IPS DF 19.7 (cell line): Measurements from ENCODE around the gene CHMP4B.
A peak's percentile ranks its signal among the peaks of the same experiment; 100 is the strongest.

Experiments
- DNase-seq: peaks from one replicate; pipeline ENCODE4 v3.0.0-alpha.2; 2013; ENCODE audit warnings: low read depth, low spot score

CHMP4B gene, protein sequence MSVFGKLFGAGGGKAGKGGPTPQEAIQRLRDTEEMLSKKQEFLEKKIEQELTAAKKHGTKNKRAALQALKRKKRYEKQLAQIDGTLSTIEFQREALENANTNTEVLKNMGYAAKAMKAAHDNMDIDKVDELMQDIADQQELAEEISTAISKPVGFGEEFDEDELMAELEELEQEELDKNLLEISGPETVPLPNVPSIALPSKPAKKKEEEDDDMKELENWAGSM

DNA sequence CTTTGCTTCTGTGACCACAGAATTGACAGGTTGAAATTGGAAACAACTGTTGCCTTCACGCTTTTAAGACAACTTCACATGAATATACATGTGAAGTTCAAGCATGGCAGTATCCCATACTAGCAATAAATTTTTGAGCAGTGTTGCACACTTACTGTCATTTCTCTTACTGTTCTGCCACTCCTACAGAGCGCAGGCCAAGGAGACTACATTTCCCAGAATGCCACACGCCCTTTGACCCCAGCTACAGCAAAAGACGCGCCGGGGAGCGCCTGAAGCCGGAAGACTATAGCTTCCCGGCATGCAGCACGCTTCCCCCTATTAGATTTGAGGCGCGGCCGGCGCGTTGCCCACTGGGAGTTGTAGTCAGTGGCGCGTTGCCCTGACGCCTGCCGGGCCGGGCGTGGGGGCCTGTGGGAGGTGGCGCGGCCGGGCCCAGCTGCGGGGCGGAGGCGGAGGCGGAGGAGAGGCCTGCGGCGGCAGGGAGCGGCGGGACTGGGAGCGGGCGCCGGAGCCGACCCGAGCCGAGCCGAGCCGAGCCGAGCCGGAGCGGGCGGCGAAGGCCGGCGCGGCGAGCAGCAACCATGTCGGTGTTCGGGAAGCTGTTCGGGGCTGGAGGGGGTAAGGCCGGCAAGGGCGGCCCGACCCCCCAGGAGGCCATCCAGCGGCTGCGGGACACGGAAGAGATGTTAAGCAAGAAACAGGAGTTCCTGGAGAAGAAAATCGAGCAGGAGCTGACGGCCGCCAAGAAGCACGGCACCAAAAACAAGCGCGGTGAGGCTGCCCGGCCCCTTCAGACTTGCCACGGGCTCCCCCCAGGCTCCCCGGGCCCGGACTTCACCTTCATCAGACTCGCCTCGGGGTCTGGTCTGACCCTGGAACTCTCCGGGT lies at the start of gene CHMP4B:
TSS of gene CHMP4B (plus strand) at position 464 of the 891 bp plus-strand sequence. CDS start at position 585, 121 bp downstream.
- peak; percentile 85 for DNase-seq

DNA sequence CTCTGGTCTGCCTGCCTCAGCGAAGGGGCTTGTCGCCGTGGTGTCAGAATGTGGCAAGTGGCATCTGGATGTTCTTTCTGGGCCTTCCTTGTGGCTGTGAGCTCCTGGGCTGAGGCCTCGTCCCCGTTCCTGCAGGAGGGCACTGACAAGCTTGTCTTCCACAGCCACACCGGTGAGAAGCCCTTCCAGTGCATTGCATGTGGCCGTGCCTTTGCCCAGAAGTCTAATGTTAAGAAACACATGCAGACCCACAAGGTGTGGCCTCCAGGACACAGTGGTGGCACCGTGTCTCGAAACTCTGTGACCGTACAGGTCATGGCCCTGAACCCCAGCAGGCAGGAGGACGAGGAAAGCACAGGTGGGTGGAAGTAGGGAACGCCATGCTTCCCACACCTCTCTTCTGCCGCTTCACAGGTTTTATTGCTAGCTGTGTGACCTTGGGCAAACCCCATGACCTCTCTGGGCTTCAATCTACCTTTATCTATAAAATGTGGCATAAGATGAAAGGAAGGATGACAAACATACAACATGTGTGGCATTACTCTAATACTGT lies 49.4 kb upstream of the CHMP4B start:
- no peak for DNase-seq

DNA sequence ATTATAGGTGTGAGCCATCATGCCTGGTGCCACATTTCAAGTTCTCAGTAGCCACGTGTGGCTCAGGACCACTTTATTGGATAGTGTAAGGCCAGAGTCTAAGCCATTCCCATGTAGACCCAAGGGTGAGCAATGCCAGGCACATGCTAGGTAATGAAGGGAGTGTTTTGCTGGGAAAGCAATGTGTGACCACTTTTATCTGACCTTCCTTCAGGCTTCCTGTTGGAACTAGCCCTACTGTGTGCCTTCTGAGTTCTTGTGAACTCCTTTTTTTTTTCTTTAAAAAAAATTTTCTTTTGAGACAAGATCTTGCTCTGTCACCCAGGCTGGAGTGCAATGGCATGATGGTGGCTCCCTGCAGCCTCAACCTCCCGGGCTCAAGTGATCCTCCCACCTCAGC lies 46.0 kb upstream of the CHMP4B start:
- no peak for DNase-seq

DNA sequence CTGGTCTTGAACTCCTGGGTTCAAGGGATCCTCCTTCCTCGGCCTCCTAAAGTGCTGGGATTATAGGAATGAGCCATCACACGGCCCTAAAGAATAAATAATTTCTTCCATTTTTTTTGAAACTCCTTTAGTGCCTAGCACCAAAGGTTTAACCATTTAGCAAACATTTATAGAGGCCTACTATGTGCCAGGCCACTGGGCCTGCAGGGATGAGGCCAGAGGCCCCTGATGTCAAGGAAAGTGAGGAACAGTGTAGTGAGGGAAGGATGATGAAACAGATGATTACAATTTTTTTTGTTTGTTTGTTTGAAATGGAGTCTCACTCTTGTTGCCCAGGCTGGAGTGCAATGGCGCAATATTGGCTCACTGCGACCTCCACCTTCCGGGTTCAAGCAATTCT lies 45.6 kb upstream of the CHMP4B start:
- no peak for DNase-seq

DNA sequence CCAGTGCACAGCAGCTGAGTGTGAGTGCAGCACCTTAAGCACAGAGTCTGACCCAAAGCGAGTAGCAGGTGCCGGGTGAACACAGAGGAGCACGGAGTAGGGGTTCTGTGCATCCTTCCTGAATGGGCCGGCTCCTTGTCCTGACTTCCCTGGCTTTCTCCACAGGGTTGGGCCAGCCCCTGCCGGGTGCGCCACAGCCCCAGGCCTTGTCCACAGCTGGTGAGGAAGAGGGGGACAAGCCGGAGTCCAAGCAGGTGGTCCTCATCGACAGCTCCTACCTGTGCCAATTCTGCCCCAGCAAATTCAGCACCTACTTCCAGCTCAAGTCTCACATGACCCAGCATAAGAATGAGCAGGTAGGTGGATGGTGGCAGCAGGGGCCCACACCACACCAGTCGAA lies 44.5 kb upstream of the CHMP4B start:
- DNase-seq, result no peak

DNA sequence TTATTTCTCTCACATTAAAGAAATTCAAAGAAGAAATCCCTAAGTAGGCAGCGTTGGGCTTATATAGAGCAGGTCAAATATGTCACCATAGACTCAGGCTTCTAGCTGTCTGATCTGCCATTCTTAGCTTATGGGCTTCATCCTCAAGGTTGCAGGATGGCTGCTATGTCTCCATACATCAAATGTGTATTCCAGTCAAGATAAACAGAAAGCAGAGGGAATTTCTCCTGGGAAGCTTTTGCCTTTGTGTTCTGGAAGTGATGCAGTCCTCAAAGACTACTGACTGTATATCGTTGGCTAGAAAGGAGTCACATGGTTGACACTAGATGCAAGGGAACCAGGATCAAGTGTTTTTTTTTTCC lies 43.4 kb upstream of the CHMP4B start:
- no peak for DNase-seq

DNA sequence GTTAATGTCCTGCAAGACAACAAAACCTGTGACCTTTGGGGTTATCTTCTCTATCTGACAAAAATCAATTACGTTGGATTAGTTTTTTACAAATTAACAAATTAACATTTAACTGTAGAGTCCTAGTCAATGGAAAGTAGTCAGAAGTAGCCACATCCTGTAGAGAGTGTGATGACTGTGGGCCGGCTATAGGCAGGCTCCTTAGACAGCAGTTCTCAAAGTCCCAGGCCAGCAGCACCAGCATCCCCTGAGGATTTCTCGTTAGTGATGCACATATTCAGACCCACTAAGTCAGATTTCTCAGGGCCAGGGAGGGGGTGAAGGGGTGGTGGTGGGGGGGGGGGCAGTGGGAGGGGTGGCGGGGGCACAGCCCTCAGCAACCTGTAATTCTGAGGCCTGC lies 42.1 kb upstream of the CHMP4B start:
- DNase-seq, result no peak

DNA sequence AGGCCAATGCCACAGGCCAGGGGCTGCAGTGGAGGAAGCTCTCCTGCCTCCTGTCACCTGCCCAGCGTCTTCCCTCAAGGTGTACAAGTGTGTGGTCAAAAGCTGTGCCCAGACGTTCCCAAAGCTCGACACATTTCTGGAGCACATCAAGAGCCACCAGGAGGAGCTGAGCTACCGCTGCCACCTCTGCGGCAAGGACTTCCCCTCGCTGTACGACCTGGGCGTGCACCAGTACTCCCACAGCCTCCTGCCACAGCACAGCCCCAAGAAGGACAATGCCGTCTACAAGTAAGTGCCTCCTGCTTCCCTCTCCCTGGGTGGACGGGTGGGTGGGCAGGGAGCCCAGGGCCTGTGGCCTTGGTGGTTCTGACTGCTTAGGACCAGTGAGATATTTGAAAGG lies 41.1 kb upstream of the CHMP4B start:
- no peak for DNase-seq

DNA sequence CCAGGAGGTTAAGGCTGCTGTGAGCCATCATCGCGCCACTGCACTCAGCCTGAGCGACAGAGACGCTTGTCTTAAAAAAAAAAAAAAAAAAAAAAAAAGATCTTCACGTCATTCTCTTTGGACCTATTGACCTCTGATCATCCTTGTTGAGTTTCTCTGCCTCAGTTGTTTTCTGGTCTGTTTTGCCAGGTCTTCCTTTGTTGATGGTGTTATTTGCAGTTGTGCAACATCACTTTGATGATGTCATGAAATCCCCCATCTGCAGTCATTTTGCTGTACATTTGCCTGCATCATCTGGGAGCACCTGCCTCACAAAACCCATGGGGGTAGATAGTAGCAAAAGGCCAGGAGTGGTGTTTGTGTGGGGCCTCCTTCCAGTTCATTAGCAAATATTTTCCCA lies 39.2 kb upstream of the CHMP4B start:
- no peak for DNase-seq

DNA sequence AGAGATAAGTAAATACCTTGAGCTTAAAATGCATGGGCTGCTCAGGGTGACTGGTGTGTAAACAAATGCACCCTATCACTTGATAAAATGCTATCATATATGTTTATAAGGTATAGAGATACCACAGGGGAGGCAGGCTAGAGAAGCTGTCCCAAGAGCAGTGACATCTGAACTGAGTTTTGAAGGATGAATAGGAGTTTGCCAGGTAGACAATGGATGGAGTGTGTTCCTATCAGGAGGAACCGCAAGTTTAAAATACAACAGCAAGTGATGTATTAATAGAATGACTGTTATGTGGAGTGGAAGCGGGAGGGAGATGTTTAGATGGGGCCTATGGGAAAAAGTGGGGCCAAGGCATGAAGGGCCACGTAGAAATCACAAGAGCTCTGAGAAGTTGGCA lies 38.7 kb upstream of the CHMP4B start:
- DNase-seq, result no peak

DNA sequence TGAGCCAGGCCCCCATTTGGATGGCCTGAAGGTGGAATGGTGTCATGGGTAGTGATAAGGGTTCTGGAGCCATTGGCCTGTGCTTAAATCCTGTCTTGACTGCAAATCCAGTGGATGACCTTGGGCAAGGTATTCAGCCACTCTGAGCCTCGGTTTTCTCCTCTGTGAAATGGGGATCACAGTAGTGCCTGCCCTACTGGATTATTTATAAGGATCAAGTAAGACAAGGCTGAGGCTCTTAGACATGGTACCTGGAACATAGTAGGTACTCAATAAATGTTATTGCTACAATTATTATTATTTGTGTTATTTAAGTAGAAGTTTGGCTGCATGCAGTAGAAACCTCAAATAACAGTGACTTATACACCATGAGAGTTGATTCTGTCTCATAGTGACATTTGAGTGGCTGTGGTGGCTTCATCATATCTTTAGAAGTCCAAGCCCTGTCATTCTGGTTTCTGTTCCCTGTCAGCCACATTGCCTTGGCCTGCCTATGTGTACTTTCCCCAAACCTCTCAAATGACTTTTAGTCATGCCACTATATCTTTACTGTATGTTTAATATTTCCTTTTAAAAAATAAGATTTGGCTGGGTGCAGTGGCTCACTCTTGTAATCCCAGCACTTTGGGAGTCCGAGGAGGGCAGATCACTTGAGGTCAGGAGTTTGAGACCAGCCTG lies 37.6 kb upstream of the CHMP4B start:
- no peak for DNase-seq

DNA sequence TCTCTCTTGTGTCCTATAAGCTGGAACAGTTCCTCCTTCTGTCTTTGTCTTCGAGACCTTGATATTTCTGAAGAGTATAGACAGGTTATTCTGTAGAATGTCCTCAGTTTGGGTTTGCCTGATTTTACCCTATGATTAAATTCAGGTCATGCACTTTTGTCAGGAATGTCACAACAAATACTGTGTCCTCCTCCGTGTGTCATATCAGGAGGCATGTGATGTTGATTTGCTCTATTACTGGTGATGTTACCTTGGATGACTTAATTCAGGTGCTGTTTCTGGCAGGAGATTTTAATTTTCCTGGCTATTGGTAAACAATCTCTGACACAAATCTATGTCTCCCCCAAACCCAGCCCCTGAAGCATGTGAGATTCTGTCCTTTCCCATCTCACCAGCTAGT lies 33.3 kb upstream of the CHMP4B start:
- no peak for DNase-seq

DNA sequence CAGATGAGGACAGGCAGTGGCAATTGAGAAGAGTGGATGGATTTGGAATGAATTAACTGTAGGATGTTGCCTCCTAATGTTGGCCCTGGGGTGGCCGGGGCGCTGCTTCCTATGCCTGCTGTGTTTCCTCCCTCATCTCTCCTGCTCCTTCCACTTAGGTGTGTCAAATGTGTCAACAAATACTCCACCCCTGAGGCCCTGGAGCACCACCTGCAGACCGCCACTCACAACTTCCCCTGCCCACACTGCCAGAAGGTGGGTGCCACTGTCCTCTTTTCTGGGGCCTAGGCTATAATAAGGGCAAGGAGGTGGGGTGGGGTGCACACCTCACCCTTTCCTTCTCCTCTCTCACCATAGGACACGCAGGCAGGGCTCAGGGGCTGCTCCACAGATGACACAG lies 30.0 kb upstream of the CHMP4B start:
- DNase-seq, result no peak

DNA sequence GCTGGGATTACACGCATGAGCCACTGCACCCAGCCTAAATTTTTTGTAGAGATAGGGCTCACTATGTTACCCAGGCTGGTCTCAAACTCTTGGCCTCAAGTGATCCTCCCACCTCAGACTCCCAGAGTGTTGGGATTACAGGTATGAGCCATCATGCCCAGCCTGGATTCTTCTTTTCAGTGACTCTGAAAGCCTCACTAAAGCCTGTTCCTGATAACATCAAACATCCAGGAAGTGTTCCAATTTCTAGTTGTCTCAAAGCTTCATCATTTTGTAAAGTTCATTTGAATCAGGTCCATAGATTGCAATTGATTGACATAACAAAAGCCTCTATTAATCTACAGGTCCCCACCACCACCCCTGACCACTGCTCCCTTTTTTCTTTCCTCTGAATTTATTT lies 29.2 kb upstream of the CHMP4B start:
- no peak for DNase-seq

DNA sequence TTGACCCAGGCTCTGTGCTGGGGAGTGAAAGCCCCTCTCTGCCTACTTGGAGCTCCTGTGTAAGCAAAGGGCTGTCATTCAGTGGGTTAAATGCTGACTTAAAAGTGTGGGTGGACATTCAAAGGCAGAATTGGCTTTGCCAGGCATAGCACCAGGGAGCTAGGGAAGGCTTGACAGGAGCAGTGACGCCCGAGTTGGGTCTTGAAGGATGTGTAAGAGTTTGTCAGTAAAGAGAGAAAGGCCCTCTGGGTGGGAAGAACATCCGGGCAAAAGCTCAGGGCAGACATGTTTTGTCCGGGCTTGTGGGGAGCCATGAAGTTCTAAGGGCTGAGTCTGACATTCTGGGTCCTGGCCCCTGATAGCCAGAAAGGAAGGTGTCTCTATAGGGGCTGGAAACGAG lies 27.9 kb upstream of the CHMP4B start:
- no peak for DNase-seq

DNA sequence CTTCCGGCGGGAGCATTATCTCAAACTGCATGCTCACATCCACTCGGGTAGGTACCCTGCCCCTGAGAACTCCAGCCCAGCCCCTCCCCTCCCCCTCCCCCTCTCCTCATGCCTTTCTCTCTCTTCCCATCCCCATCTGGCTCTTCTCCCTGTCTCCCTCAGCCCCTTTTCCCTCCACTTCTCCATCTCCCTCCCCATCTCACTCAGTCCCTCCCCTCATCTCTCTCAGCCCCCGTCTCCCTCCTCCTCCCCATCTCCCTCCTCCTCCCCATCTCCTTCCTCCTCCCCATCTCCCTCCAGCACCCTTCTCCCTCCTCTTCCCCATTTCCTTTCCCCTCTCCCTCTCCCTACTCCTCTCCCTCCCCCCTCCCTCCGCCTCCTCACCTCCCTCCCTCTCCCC lies 27.3 kb upstream of the CHMP4B start:
- no peak for DNase-seq

DNA sequence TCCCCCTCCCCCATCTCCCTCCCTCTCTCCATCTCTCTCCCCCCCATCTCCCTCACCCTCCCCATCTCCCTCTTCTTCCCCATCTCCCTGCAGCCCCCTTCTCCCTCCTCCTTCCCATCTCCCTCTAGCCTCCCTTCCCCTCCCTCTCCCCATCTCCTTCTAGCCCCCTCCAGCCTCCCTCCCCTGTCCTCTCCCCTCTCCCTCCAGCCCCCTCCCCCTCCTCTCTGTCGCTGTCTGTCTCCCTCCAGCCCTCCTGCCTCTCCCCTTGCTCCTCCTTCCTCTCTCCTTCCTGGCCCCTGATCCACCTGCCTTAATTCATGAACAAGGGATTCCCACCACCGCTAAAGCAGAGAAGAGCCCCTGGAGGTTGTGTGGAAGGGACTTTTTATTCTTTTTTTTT lies 26.9 kb upstream of the CHMP4B start:
- DNase-seq, result no peak

DNA sequence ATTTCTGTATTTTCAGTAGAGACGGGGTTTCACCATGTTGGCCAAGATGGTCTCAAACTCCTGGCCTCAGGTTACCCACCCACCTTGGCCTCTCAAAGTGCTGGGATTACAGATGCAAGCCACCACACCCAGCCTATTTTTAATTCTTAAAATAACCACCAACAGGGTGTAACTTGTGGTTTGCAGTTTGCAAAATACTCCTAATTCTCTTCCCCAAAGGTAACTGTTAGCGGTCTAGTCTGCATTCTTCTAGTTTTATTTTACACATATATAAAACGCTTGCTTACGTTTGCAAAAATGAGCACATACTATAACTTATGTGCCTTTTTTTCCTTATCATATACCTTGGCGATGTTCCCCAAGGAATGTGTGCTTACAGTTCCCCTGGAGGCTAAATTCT lies 25.6 kb upstream of the CHMP4B start:
- no peak for DNase-seq

DNA sequence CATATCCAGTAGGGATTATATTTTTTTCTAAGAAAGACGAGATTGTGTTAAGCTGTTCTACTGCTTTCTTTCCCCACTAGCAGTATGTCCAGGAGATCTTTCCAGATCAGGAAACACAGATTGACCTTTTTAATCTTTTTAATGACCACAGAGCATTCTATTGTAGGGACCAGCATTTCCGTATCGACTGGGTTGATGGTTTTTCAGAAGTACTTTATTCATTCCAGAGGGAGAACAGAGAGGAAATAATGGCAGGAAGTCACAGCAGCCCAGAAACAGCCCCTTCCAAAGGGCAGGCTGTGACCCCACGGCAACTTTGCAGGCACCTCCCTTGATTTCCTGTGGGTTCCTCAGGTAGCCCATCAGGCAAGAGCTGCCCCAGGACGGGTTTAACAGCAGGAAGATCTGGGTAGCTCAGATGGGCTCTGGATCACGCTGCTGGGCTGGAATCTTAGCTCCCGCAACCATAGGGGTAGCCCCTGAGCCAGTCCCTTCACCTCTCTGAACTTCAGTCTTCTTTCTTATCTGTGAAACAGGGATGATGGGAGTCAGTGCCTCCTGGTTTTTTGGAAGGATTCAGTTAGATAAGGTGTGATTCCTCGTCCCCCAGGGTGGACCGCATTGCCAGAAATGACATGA lies 23.8 kb upstream of the CHMP4B start:
- no peak for DNase-seq

DNA sequence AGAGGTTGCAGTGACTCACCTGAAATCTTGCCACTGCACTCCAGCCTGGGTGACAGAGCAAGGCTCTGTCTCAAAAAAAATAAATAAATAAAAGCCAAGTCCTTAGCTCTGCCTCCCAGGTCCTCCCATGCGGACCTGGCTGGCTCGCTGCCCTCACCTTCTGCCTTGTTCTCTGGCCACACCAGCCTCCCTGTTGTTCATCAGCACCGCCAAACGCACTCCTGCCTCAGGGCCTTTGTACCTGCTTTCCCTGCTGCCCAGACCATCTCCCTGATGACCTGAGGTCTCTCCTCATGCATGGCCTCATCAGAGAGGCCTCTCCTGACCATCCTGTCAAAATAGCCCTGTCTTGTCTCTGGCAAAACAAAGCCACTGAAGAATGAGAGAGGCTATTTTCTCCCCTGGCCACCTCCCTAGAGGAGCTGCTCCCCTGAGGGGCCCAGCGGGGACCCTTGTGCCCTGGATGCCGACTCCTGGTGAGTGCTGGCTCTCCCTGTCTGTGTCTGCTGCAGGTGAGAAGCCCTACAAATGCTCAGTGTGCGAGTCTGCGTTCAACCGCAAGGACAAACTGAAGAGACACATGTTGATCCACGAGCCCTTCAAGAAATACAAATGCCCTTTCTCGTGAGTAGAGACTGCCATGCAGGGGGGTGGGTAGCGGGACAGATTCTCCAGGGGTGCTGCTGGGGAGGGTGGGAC lies 22.6 kb upstream of the CHMP4B start:
- no peak for DNase-seq

DNA sequence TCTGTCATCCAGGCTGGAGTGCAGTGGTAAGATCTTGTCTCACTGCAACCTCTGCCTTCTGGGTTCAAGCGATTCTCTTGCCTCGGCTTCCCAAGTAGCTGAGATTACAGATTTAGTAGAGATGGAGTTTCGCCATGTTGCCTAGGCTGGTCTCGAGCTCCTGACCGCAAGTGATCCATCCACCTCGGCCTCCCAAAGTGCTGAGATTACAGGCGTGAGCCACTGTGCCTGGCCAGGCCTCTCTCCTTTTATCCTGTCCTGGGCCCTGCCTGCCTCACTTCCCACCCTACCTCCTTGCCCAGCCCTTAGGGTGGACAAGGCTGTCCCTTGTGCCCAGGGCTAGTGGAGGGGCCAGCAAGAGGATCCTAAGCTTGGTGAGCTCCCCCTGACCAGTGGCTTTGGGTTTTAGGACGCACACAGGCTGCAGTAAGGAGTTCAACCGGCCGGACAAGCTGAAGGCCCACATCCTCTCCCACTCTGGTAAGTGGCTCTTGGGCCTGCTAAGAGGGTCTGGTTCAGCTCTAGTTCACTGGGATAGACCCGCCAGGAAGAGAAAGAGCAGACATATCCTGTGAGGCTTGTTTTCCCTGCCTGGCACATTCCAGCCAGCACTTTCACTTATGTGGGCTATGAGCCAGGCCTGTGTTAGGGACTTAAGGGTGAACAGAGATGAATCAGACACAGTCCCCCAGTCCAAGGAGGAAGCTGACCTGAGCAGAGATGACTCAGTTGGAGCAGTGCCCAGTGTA lies 21.9 kb upstream of the CHMP4B start:
- no peak for DNase-seq
